Astrocyte (in vitro differentiated cells and primary cell): ENCODE measurements around the gene CYP3A4. TPM values are rescaled to one million over a fixed set of nuclear protein-coding genes. Genes with fewer than 3 reads are reported as not detected.

Experiments used
- DNase-seq: peaks from one replicate; pipeline ENCODE4 v3.0.0-alpha.2; 2010; ENCODE audit warnings: low read depth
- FAIRE-seq: peaks from 2 replicates; lab custom pipeline; 2011; peaks lifted over from hg19 to GRCh38; lab: Jason Lieb, UNC
- H2AFZ ChIP-seq: 2 replicates; pipeline ENCODE4 v1.6.0; 2012; ENCODE audit warnings: low read depth, low read length, inconsistent platforms
- H3K27ac ChIP-seq: 2 replicates; pipeline ENCODE4 v1.5.1; 2011; ENCODE audit warnings: low read depth, low read length, inconsistent platforms
- H3K27me3 ChIP-seq: 2 replicates; pipeline ENCODE4 v1.6.0; 2011; ENCODE audit warnings: low read length, inconsistent platforms; ENCODE audit not compliant: insufficient read depth
- H3K36me3 ChIP-seq: 2 replicates; pipeline ENCODE4 v1.5.1; 2011; ENCODE audit warnings: low read length, inconsistent platforms; ENCODE audit not compliant: insufficient read depth
- H3K4me1 ChIP-seq: 2 replicates; pipeline ENCODE4 v1.5.1; 2011; ENCODE audit warnings: low read length, inconsistent platforms; ENCODE audit not compliant: insufficient read depth
- H3K4me2 ChIP-seq: 2 replicates; pipeline ENCODE4 v1.6.0; 2012; ENCODE audit warnings: low read length, inconsistent platforms
- H3K4me3 ChIP-seq: 2 replicates; pipeline ENCODE4 v1.5.1; 2011; ENCODE audit warnings: low read depth, mild to moderate bottlenecking, low read length, inconsistent platforms; ENCODE audit not compliant: insufficient read depth
- H3K79me2 ChIP-seq: 2 replicates; pipeline ENCODE4 v1.6.0; 2012; ENCODE audit warnings: mild to moderate bottlenecking, low read length, inconsistent platforms; ENCODE audit not compliant: insufficient read depth
- H3K9ac ChIP-seq: 2 replicates; pipeline ENCODE4 v1.6.0; 2012; ENCODE audit warnings: mild to moderate bottlenecking, low read length, inconsistent platforms
- H3K9me3 ChIP-seq: 2 replicates; pipeline ENCODE4 v1.5.1; 2012; ENCODE audit warnings: low read depth, mild to moderate bottlenecking, low read length, inconsistent platforms; ENCODE audit not compliant: insufficient read depth
- H4K20me1 ChIP-seq: 2 replicates; pipeline ENCODE4 v1.6.0; 2012; ENCODE audit warnings: low read length, inconsistent platforms; ENCODE audit not compliant: insufficient read depth
- H3K27ac Mint-ChIP-seq: one replicate; pipeline ENCODE4 v1.8.0; 2021; ENCODE audit warnings: mild to moderate bottlenecking, mixed read lengths; ENCODE audit not compliant: unreplicated experiment
- H3K27me3 Mint-ChIP-seq: one replicate; pipeline ENCODE4 v1.8.0; 2021; ENCODE audit warnings: low read depth, mixed read lengths; ENCODE audit not compliant: unreplicated experiment
- H3K36me3 Mint-ChIP-seq: one replicate; pipeline ENCODE4 v1.8.0; 2021; ENCODE audit warnings: low read depth, mixed read lengths; ENCODE audit not compliant: unreplicated experiment
- H3K4me1 Mint-ChIP-seq: one replicate; pipeline ENCODE4 v1.8.0; 2021; ENCODE audit warnings: low read depth, mixed read lengths; ENCODE audit not compliant: unreplicated experiment
- H3K4me3 Mint-ChIP-seq: one replicate; pipeline ENCODE4 v1.8.0; 2021; ENCODE audit warnings: mild to moderate bottlenecking, moderate library complexity, mixed read lengths; ENCODE audit not compliant: unreplicated experiment
- H3K9me3 Mint-ChIP-seq: one replicate; pipeline ENCODE4 v1.8.0; 2021; ENCODE audit warnings: mild to moderate bottlenecking, mixed read lengths; ENCODE audit not compliant: unreplicated experiment
- CTCF ChIP-seq: IDR thresholded peaks from 2 replicates; pipeline ENCODE4 v1.5.1; 2011; ENCODE audit warnings: low read depth, mild to moderate bottlenecking, inconsistent platforms, low read length, moderate library complexity; ENCODE audit not compliant: insufficient read depth
- EZH2 ChIP-seq: IDR thresholded peaks from 2 replicates; pipeline ENCODE4 v1.6.1; 2012; ENCODE audit warnings: mild to moderate bottlenecking, low read length, inconsistent platforms; ENCODE audit not compliant: insufficient read depth
- total RNA-seq: library from RNA; stranded (reverse); gene quantifications from 2 replicates; pipeline ENCODE4 v1.2.1, GENCODE V29; 2021

The CYP3A4 gene
- total RNA-seq, 1 donor from 2014 or later, result not detected

GRCh38 chr7:99730992-99731391 lies 53.0 kb downstream of the CYP3A4 start:
- Histone ChIP-seq H2AFZ (no peak overlapping the region), H3K36me3 (no peaks in the 10 kb centered on the region)
- H3K27ac Mint-ChIP-seq, result no peak overlapping the region

DNA sequence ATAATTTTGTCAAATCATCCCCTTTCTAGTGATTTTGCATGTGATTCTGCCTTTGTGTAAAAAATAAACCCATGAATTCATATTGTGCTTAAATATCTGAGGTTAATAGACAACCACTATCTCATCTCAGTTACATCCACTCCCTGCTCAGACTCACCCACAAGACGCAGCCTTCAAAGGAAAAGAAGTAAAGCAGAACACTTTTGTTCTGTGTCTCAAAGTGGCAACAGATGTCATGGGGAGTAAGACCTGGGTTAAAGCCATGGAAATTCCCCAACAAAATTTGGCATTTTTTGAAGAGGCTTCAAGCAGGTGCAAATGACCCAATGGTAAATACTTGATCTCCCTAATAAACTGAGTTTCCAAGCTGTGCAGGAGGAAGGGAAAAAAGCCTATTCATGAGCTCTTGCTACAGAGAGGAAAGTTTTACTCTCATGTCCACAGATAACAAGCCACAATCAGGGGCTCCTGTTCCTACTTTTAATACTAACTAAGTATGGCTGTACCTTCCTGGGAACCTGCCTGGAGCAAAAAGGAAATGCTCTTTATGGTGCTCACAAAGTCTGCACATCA lies 53.7 kb downstream of the CYP3A4 start:
- Histone ChIP-seq H3K79me2 (no peaks in the 10 kb centered on the region), H2AFZ (no peak overlapping the region), H3K4me2 (no peak overlapping the region), H3K4me1 (no peaks in the 10 kb centered on the region), H3K9me3 (no peaks in the 10 kb centered on the region), H4K20me1 (no peaks in the 10 kb centered on the region), H3K27me3 (peaks cover 2% of the 10 kb centered on the region), H3K9ac (no peak overlapping the region), H3K27ac (no peak overlapping the region), H3K36me3 (no peaks in the 10 kb centered on the region), H3K4me3 (no peak overlapping the region)
- H3K27ac Mint-ChIP-seq, result no peak overlapping the region
- H3K4me1 Mint-ChIP-seq, result peaks cover 1% of the 10 kb centered on the region
- no peak overlapping the region for H3K4me3 Mint-ChIP-seq
- no peak for DNase-seq
- FAIRE-seq, result no peak
- no peaks in the 10 kb centered on the region for H3K9me3 Mint-ChIP-seq
- H3K27me3 Mint-ChIP-seq, result peaks cover 2% of the 10 kb centered on the region
- TF ChIP-seq EZH2 (no peak), CTCF (no peak)
- peaks cover 4% of the 10 kb centered on the region for H3K36me3 Mint-ChIP-seq

More at GRCh38 chr7:99730992-99731391, 53.0 kb downstream of the CYP3A4 start:
- Histone ChIP-seq H3K27ac (no peak overlapping the region), H3K79me2 (no peaks in the 10 kb centered on the region), H3K27me3 (peaks cover 2% of the 10 kb centered on the region), H3K9ac (no peak overlapping the region), H3K4me3 (no peak overlapping the region), H4K20me1 (no peaks in the 10 kb centered on the region), H3K4me2 (no peak overlapping the region), H3K4me1 (no peaks in the 10 kb centered on the region), H3K9me3 (no peaks in the 10 kb centered on the region)
- FAIRE-seq (no peak), DNase-seq (no peak)
- peaks cover 2% of the 10 kb centered on the region for H3K27me3 Mint-ChIP-seq
- H3K4me3 Mint-ChIP-seq, result no peak overlapping the region
- peaks cover 1% of the 10 kb centered on the region for H3K4me1 Mint-ChIP-seq
- TF ChIP-seq EZH2, result no peak
- no peak for TF ChIP-seq CTCF
- H3K9me3 Mint-ChIP-seq, result peaks cover 2% of the 10 kb centered on the region
- H3K36me3 Mint-ChIP-seq, result peaks cover 4% of the 10 kb centered on the region

- H3K27ac ChIP-seq, result no peak overlapping the region
- H3K4me2 ChIP-seq, result no peak overlapping the region
- Mint-ChIP-seq H3K9me3 (no peaks in the 10 kb centered on the region), H3K27ac (no peak overlapping the region), H3K27me3 (peaks cover 2% of the 10 kb centered on the region), H3K36me3 (peaks cover 4% of the 10 kb centered on the region), H3K4me1 (no peaks in the 10 kb centered on the region), H3K4me3 (no peak overlapping the region)
- H3K4me1 ChIP-seq, result no peaks in the 10 kb centered on the region
- TF ChIP-seq EZH2, result no peak
- no peak for TF ChIP-seq CTCF
- H3K9ac ChIP-seq, result no peak overlapping the region
- H4K20me1 ChIP-seq, result no peaks in the 10 kb centered on the region
- H3K79me2 ChIP-seq, result no peaks in the 10 kb centered on the region
- H3K9me3 ChIP-seq, result no peaks in the 10 kb centered on the region
- FAIRE-seq (no peak), DNase-seq (no peak)
- peaks cover 2% of the 10 kb centered on the region for H3K27me3 ChIP-seq
- no peak overlapping the region for H3K4me3 ChIP-seq
- H2AFZ ChIP-seq, result no peak overlapping the region
- no peaks in the 10 kb centered on the region for H3K36me3 ChIP-seq
Observed at GRCh38 chr7:99729486-99730237, 54.3 kb downstream of the CYP3A4 start.
